PC-3 (cell line): ENCODE measurements around the gene PPP1R3F.

ENCODE experiments used
- CTCF ChIP-seq: fragments of 300-600 bp; sonication (generic); conservative IDR thresholded peaks from 2 replicates; pipeline ENCODE4 v1.5.1; 2017; ENCODE audit warnings: antibody characterized with exemption, low read depth, mild to moderate bottlenecking, low read length
- EZH2 ChIP-seq: fragments of 300-600 bp; sonication (generic); IDR thresholded peaks from one replicate; pipeline ENCODE4 v1.6.1; 2017; ENCODE audit warnings: antibody characterized with exemption, mild to moderate bottlenecking, low read length; ENCODE audit not compliant: unreplicated experiment
- EZH2phosphoT487 ChIP-seq: fragments of 300-600 bp; sonication (generic); IDR thresholded peaks from 2 replicates; pipeline ENCODE4 v1.6.1; 2018; ENCODE audit warnings: mild to moderate bottlenecking, antibody characterized with exemption, low read length, borderline replicate concordance

- no peak; the same call in 1 of the 2 replicates for TF ChIP-seq CTCF
- TF ChIP-seq EZH2: no peak
- TF ChIP-seq EZH2phosphoT487: no peak
Observed at GRCh38 chrX:49282647-49283011, 13.0 kb downstream of the PPP1R3F start.
